GM21390 (cell line): ENCODE measurements around the gene TRAPPC1.

Experiments
- ATAC-seq: cut with Tn5 transposase; IDR thresholded peaks from one replicate; pipeline ENCODE4 v1.9.1; 2021; ENCODE audit not compliant: unreplicated experiment

The TRAPPC1 gene

GRCh38 chr17:7943291-7943690, 11.5 kb upstream of the TRAPPC1 start:
- no peak for ATAC-seq

- ATAC-seq: no peak
Measured at GRCh38 chr17:7940743-7941142, 9.0 kb upstream of the TRAPPC1 start.

- no peak for ATAC-seq
Measured at GRCh38 chr17:7940034-7940433, 8.3 kb upstream of the TRAPPC1 start.

GRCh38 chr17:7935859-7936258, 4.1 kb upstream of the TRAPPC1 start:
- ATAC-seq: no peak

DNA sequence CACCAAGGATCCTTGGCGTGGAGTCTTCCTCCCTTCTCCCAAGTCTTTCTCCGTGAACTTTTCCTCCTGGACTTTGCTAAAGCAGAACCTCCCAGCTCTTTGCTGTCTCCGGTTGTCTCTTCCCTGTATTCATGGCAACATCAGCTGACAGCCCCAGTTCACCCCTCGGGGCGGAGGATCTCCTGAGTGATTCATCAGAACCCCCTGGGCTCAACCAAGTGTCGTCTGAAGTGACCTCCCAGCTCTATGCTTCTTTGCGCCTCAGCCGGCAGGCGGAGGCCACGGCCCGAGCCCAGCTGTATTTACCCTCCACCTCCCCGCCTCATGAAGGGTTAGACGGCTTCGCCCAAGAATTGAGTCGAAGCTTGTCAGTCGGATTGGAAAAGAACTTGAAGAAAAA, 1.2 kb upstream of the TRAPPC1 start:
- ATAC-seq: no peak

DNA sequence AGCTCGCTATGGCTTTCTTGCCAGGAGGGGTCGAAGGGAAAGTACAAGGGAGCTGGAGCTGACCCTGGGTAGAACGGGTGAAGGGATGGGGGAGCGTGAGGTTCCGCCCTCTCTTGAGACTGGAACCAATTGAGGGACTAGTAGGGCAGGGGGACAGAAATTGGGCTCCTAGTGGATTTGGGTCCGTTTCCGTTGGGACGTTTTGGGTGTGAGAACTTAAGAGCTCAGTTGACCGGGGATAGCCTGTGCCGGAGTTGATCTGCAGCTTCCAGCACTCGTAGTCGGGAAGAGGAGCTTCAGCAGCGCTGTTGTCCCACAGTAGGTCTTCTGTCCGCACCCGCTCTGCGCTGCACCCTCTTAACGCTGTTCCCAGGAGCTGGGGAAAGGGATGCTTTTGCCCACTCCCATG, 741 bp upstream of the TRAPPC1 start:
- no peak for ATAC-seq

DNA sequence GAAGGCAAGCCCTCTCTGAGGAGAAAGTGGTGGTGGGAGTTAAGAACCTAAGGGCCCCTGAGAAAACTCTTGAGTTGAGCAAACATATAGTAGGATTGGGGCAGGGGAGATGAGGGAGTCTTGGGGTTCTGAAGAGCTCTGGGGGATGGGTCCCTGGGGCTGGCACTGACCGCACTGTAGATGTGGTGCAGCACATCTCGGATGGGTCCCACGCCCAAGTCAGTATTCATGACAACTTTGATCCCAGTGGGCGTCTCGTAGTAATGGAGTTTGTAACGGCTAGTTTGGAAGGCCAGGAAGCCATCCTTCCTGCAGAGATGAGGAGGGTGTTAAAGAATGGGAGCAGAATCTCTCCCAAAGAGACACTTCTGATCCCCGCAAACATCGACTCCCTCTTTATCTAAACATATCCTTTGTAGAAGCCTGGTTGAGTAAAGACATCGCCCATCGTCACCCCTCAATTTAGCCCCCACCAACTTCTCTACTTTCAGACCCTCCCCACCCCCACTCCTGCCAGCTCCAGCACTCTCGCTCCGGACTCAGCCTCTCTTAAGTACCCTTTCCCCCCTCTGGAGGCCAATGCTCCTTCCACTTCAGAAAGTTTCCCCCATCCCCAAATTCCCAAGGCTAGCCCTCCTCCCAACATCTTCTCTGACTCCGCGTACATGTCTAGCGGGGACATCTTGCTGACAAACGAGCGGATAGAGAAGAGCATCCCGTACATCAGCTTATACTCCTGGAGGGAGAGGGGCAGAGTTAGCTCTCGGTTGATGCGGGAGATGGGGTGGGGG, 710 bp downstream of the TRAPPC1 start:
- ATAC-seq: no peak

DNA sequence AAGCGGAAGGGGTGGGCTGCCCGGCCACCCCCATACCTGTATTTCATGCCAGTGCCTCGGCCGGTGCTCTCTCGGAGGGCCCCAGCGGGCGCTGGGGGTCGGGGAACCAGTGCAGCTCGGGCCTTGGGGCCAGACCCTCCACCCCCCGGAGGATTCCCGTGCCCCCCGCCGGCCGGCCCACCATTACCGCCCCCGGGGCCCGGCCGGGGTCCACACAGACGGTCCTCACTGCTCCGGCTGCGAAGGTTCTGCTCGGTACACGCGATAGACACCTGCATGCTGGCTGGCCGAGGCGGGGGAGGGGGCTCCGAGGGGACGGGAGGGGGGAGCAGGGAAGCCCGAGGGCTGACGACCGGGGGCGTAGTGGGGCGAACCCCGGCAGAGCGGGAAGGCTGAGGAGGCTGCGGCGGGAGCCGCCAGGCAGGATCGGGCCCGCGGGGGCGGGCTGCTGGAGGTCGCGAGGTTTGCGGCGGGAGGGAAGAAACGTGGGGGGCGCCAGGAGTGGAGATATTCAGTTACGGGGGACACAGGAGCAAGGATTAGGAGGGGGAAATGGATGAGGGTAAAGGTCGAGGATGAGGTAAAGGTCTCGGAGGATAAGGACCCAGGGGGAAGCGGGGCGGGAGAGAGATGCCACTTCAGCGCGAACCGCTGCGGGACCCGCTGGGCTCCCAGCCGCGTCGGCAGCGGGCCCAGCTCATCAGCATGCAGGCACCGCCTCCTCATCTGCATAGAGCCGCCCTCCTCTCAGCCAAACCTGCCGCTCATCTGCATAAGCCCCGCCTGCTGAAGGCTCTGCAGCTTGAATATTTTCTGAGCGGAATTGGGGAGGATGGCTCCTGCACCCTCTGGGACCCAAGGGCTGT, 2.4 kb downstream of the TRAPPC1 start, which contains the start of gene KCNAB3:
Gene KCNAB3, minus strand, starts transcription at position 699 of the 866 bp plus-strand sequence. Its CDS starts 421 bp downstream, at position 278.
- no peak for ATAC-seq

DNA sequence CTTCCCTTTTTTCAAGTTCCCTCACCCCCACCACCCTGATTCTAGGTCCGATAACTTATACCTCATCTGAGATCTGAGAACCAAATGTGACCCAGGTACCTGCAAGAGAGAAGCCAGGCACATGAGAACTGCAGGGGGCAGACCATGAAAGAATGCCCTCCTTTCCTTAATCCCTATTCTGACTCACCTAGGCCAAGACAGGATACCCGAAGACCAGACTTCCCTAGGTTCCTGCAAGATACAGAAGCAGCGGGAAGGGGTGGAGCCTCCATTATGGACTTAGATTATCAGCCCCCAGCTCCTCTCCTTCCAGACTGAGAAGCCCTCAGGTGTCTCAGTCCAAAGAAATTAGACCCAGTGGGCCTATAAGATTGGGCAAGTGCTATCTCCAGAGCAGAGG, 4.2 kb downstream of the TRAPPC1 start:
- ATAC-seq: no peak

GRCh38 chr17:7922845-7923628, 8.7 kb downstream of the TRAPPC1 start:
- ATAC-seq: no peak

DNA sequence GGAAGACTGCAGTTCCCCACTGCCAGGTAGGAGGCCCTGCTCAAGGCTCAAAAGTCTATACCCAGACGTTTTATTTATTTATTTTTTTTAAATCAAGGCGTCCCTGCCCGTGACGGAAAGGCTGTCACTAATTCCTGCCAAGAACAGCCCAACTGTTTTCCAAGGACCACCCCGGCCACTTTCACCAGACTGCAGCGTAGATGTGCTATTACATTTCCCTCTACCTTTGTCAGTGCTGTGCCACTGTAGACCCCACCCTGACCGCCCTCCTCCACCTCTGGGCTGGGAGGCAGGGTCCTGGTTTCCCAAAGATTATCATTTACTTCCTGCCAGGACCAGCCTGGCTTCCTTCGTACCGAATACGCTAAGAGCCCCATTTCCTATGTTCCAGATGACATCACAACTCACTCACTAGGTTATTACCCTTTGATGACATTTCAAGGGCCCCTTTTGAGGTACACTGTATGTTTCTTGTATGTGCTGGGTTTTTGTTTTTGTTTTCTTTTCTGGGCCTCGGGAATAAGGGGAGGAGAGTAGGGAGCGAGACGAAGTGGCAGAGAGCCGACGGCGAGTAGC, 9.4 kb downstream of the TRAPPC1 start:
- ATAC-seq: no peak

- ATAC-seq: no peak
Measured at GRCh38 chr17:7916808-7917207, 14.9 kb downstream of the TRAPPC1 start.

- no peak for ATAC-seq
Measured at GRCh38 chr17:7916385-7916682, 15.4 kb downstream of the TRAPPC1 start.

DNA sequence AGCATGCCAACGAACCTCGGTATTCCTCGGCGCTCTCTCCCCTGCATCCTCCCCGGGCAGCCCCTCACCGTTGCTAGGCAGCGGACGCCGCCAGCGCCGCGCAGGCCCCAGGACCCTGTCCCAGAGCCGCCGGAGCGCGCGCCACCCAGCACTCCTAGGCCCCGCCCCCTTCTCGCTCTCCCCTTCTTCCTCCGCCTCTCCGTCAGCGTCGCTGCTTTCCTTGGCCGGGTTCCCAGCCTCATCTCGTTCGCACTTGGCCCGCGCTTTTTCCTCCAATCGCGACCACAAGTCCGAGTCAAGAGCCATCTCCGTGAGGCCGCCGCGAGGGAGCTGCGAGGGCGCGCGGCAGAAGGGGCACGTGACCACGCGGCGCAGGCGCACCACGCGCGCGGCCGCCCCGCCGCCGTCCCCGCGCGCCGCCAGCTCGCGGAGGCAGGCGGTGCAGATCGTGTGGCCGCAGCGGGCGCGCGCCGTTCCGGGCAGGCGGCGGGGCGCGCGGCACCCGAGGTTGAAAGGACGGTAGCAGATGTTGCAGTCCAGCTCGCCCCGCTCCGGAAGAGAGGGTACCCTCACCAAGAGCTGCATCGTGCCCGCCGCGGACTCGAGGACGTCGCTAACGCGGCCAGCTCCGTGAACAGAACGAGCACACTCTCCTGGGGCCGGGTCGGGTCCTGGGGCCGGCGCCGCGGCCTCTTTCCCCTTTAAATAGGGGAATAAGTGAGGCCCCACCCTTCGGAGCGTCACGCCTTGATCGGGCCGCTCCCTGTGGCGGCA, 15.9 kb downstream of the TRAPPC1 start, which contains the start of gene RNF227:
Gene RNF227, minus strand, starts transcription at position 679 of the 774 bp plus-strand sequence. Its CDS starts 94 bp downstream, at position 585.
- peak; percentile 68 for ATAC-seq

GRCh38 chr17:7915179-7915610, 16.6 kb downstream of the TRAPPC1 start:
- peak; percentile 21 for ATAC-seq

- ATAC-seq: no peak
Measured at GRCh38 chr17:7912927-7913524, 18.7 kb downstream of the TRAPPC1 start.

DNA sequence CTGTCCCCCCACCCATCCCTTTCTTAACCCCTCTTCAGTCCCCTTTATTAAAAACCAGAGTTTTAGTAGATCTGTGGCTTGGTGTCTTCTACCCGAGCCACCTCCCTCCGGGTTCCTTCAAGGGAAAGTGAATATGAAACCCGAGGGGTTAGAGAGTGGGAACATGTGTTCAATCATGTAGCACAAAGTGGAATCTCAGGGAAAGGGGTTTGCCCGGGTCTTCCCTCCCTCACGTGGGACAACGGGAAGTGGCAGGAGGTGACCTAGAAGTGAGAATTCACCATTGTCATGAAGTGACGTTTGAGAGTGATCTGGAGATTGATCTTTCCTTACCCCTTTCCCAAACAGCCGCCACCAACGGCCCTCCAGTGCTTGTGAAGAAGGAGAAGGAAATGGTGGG, 20.6 kb downstream of the TRAPPC1 start:
- no peak for ATAC-seq

DNA sequence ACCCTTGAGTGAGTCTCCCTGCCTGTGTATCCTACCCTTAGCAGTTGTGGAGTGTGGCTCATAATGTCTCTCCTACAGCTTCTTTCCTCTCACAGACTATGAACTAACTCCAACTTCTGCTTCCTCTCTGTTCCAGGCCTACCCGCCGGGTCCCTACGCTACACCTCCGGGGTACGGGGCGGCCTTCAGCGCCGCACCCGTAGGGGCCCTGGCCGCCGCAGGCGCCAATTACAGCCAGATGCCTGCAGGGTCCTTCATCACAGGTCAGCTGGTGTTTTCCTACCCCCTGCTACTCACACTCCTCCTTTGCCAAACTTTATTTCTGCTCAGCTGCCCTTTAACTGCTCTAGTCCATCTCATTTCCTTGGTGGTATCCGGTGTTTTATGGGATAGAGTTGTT, 21.0 kb downstream of the TRAPPC1 start:
- no peak for ATAC-seq

DNA sequence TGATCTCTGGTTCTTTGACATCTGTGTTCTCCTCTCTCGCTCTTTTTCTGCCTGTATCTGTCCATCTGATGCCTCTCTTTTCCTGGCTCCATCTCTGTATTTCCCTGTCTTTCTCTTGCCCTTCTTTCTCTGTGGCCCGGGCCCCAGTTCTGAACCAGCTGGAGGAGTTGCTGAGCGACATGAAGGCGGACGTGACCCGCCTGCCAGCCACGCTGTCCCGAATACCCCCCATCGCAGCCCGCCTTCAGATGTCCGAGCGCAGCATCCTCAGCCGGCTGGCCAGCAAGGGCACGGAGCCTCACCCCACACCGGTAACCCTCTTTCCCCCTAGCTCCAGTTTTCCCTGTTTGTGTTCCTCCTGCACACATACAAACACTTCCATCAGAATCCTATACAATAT, 21.5 kb downstream of the TRAPPC1 start:
- ATAC-seq: no peak

DNA sequence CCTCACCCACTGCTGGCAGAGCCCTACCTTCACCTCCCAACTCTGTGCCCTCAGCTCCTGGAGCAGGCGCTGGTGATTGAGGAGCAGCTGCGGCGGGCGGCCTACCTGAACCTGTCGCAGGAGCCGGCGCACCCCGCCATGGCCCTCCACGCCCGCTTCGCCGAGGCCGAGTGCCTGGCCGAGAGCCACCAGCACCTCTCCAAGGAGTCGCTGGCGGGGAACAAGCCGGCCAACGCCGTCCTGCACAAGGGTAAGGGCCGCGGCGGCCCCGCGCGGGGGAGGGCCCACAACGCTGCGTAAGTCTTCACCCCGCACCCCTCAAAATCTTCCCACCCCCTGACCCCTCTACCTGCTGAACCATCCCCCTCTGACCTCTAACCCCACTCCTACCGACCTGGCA, 22.7 kb downstream of the TRAPPC1 start:
- ATAC-seq: no peak
